Measurements from ENCODE around the gene NRG3.

NRG3 gene

GRCh38 chr10:81886939-81887338 is 11.9 kb downstream of the NRG3 start:
- Histone ChIP-seq H3K9me3 (no peaks in the 10 kb centered on the region), H3K36me3 (no peaks in the 10 kb centered on the region), H3K4me1 (no peaks in the 10 kb centered on the region), H3K27me3 (no peaks in the 10 kb centered on the region; the same call in 1 of the 2 replicates), H3K4me3 (ENCODE audit: low read depth, low read length) (no peak overlapping the region)
- no peak for TF ChIP-seq CTCF (IDR thresholded peaks at IDR 0.05; ENCODE audit: low read depth, low read length)
- no peak for DNase-seq

GRCh38 chr10:81889181-81889769 is 14.3 kb downstream of the NRG3 start:
- no peaks in the 10 kb centered on the region for H3K9me3 ChIP-seq
- TF ChIP-seq CTCF (IDR thresholded peaks at IDR 0.05; ENCODE audit: low read depth, low read length): no peak
- no peaks in the 10 kb centered on the region for H3K4me1 ChIP-seq
- H3K36me3 ChIP-seq: no peaks in the 10 kb centered on the region
- H3K4me3 ChIP-seq (ENCODE audit: low read depth, low read length): no peak overlapping the region
- DNase-seq: no peak
- no peaks in the 10 kb centered on the region for H3K27me3 ChIP-seq

GRCh38 chr10:81894616-81895015 is 19.6 kb downstream of the NRG3 start:
- DNase-seq: no peak
- H3K27me3 ChIP-seq: no peaks in the 10 kb centered on the region; the same call in 1 of the 2 replicates
- no peak overlapping the region for H3K4me3 ChIP-seq (ENCODE audit: low read depth, low read length)
- no peaks in the 10 kb centered on the region for H3K9me3 ChIP-seq
- no peaks in the 10 kb centered on the region for H3K36me3 ChIP-seq
- H3K4me1 ChIP-seq: no peaks in the 10 kb centered on the region
- TF ChIP-seq CTCF (IDR thresholded peaks at IDR 0.05; ENCODE audit: low read depth, low read length): no peak

GRCh38 chr10:81898518-81898917 is 23.5 kb downstream of the NRG3 start:
- Histone ChIP-seq H3K4me3 (ENCODE audit: low read depth, low read length) (no peak overlapping the region), H3K4me1 (no peaks in the 10 kb centered on the region), H3K9me3 (no peaks in the 10 kb centered on the region), H3K27me3 (no peaks in the 10 kb centered on the region; the same call in 1 of the 2 replicates), H3K36me3 (no peaks in the 10 kb centered on the region)
- no peak for DNase-seq
- TF ChIP-seq CTCF (IDR thresholded peaks at IDR 0.05; ENCODE audit: low read depth, low read length): no peak

- DNase-seq: no peak
Observed at GRCh38 chr10:81900989-81901388, 26.0 kb downstream of the NRG3 start.

More at GRCh38 chr10:81900989-81901388, 26.0 kb downstream of the NRG3 start:
- no peaks in the 10 kb centered on the region for H3K4me1 ChIP-seq
- no peak for TF ChIP-seq CTCF (IDR thresholded peaks at IDR 0.05; ENCODE audit: low read depth, low read length)
- H3K36me3 ChIP-seq: no peaks in the 10 kb centered on the region
- H3K9me3 ChIP-seq: no peaks in the 10 kb centered on the region
- no peaks in the 10 kb centered on the region; the same call in 1 of the 2 replicates for H3K27me3 ChIP-seq
- no peak overlapping the region for H3K4me3 ChIP-seq (ENCODE audit: low read depth, low read length)

Measured in BE2C (cell line).